ENCODE measurements around the gene IER2. TPM values are rescaled to one million over a fixed set of nuclear protein-coding genes. Genes with fewer than 3 reads are reported as not detected.

The IER2 gene
- total and polyA plus RNA-seq, 12 donors: 7.4 to 121 (median 61.8) TPM

GRCh38 chr19:13127811-13128575, 22.2 kb upstream of the IER2 start:
- 91 to 98% (median 95%) methylated on average over 6 of the region's 6 CpGs for WGBS, 4 donors
- no peak overlapping the region for H3K4me3 ChIP-seq
- no peaks in the 10 kb centered on the region for H3K36me3 ChIP-seq (replicated peaks in 1 of 2)
- H3K4me1 ChIP-seq (replicated peaks in 1 of 2): peaks cover 0 to 8% of the 10 kb centered on the region in 2 donors
- intact Hi-C loops (cut with DNase I): no loop called here
- H3K27me3 ChIP-seq: no peaks in the 10 kb centered on the region
- no peaks in the 10 kb centered on the region for H3K9me3 ChIP-seq (replicated peaks in 1 of 3)
- H3K27ac ChIP-seq: no peak overlapping the region
- DNase-seq: no peak
- TF ChIP-seq POLR2A (IDR thresholded peaks at IDR 0.05): no peak
- no peak for TF ChIP-seq CTCF (IDR thresholded peaks at IDR 0.05)

DNA sequence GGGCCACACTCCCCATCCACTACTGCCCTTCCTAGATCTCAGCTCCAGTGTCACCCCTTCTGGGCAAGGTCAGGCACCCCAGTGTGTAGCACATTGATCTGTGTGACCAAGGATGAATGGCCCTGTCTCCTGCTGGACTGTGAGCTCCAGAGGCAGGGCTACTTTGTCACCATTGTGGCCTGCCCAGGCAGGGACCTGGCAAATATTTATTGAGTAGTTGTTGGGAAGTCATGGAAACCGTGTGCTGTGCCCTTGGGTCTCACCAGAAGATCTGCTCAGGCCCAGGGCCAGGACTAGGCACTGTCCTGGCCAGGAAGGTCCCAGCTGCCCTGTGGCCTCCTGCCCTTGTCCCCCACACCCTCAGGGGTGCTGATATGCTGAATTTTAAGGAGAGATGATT, 21.6 kb upstream of the IER2 start:
- Histone ChIP-seq H3K36me3 (replicated peaks in 1 of 2) (no peaks in the 10 kb centered on the region), H3K4me3 (no peak overlapping the region), H3K9me3 (replicated peaks in 1 of 3) (no peaks in the 10 kb centered on the region), H3K27ac (no peak overlapping the region), H3K27me3 (no peaks in the 10 kb centered on the region), H3K4me1 (replicated peaks in 1 of 2) (peaks cover 0 to 8% of the 10 kb centered on the region in 2 donors)
- TF ChIP-seq POLR2A (IDR thresholded peaks at IDR 0.05) (no peak), CTCF (IDR thresholded peaks at IDR 0.05) (no peak)
- DNase-seq: peak in 4 of 7 donors; percentile 43 to 55 (median 44)
- intact Hi-C loops (cut with DNase I): no loop called here
- WGBS, 4 donors: 33 to 44% (median 38%) methylated on average over 1 of the region's 1 CpG; no CpG with 5 or more reads in 1 of the 4 donors

- no peaks in the 10 kb centered on the region for H3K9me3 ChIP-seq (replicated peaks in 1 of 3)
- no peak for TF ChIP-seq CTCF (IDR thresholded peaks at IDR 0.05)
- TF ChIP-seq POLR2A (IDR thresholded peaks at IDR 0.05): no peak
- H3K4me3 ChIP-seq: no peak overlapping the region
- no peak overlapping the region for H3K27ac ChIP-seq
- no peaks in the 10 kb centered on the region for H3K27me3 ChIP-seq
- DNase-seq: no peak
- intact Hi-C loops (cut with DNase I): no loop called here
- 89 to 97% (median 96%) methylated on average over 9 of the region's 9 CpGs; no CpG with 5 or more reads in 1 of the 4 donors for WGBS, 4 donors
- H3K36me3 ChIP-seq (replicated peaks in 1 of 2): no peaks in the 10 kb centered on the region
- peaks cover 0 to 8% of the 10 kb centered on the region in 2 donors for H3K4me1 ChIP-seq (replicated peaks in 1 of 2)
These were observed 20.8 kb upstream of the IER2 start for GRCh38 chr19:13129384-13129783.

GRCh38 chr19:13130886-13131490, 19.2 kb upstream of the IER2 start:
- peaks cover 0 to 10% of the 10 kb centered on the region in 2 donors for H3K36me3 ChIP-seq (replicated peaks in 1 of 2)
- DNase-seq: no peak

More at GRCh38 chr19:13130886-13131490, 19.2 kb upstream of the IER2 start:
- WGBS, 4 donors: 75 to 88% (median 81%) methylated on average over 3 of the region's 3 CpGs
- TF ChIP-seq POLR2A (IDR thresholded peaks at IDR 0.05): no peak
- TF ChIP-seq CTCF (IDR thresholded peaks at IDR 0.05): no peak
- H3K4me1 ChIP-seq (replicated peaks in 1 of 2): peaks cover 0 to 8% of the 10 kb centered on the region in 2 donors
- no peak overlapping the region for H3K27ac ChIP-seq
- no peaks in the 10 kb centered on the region for H3K27me3 ChIP-seq
- intact Hi-C loops (cut with DNase I): no loop called here
- no peaks in the 10 kb centered on the region for H3K9me3 ChIP-seq (replicated peaks in 1 of 3)
- no peak overlapping the region for H3K4me3 ChIP-seq

Measured in adrenal gland (tissue), 12 donors.